GM12878 (cell line): ENCODE results near the gene SCAMP4.

Source experiments
- BHLHE40 ChIP-seq, 2 experiments: fragments of 450-650 bp in 1 of 2; IDR thresholded peaks; 2 replicates each; pipeline ENCODE4 v1.6.1; 2011 to 2017; ENCODE audit warnings: low read depth in 2 of 2, borderline replicate concordance in 1 of 2, improper control_type of control experiment in 1 of 2, low read length in 1 of 2, mild to moderate bottlenecking in 1 of 2
- EZH2 ChIP-seq: IDR thresholded peaks from 2 replicates; pipeline ENCODE4 v1.6.1; 2012; ENCODE audit warnings: low read depth, mild to moderate bottlenecking, control low read depth, inconsistent platforms, low read length, borderline replicate concordance; ENCODE audit not compliant: control insufficient read depth
- HCFC1 ChIP-seq: fragments of 150-350 bp; IDR thresholded peaks from 2 replicates; pipeline ENCODE4 v1.6.1; 2014; ENCODE audit warnings: low read length
- TAF1 ChIP-seq: IDR thresholded peaks from 2 replicates; pipeline ENCODE4 v1.6.1; 2011; ENCODE audit warnings: mild to moderate bottlenecking, low read depth, low read length, borderline replicate concordance
- USF2 ChIP-seq: IDR thresholded peaks from 2 replicates; pipeline ENCODE4 v1.6.1; 2011; ENCODE audit warnings: low read depth, low read length, improper control_type of control experiment, borderline replicate concordance
- ZSCAN29 ChIP-seq: fragments of 450-650 bp; IDR thresholded peaks from 2 replicates; pipeline ENCODE4 v1.6.1; 2017; ENCODE audit warnings: mild to moderate bottlenecking, moderate library complexity
- TF ChIP-seq, protein P1 (sequence below), 3 experiments: IDR thresholded peaks in 2 of 3; conservative IDR thresholded peaks in 1 of 3; 2 replicates each; pipeline ENCODE4 v1.5.1; 2011; ENCODE audit warnings: low read depth in 3 of 3, low read length in 3 of 3, mild to moderate bottlenecking in 3 of 3, control low read depth in 2 of 3, moderate library complexity in 2 of 3, inconsistent platforms in 1 of 3, mixed read lengths in 1 of 3; ENCODE audit not compliant: control insufficient read depth in 2 of 3, insufficient read depth in 1 of 3; ENCODE audit errors: extremely low read depth in 1 of 3

DNA sequence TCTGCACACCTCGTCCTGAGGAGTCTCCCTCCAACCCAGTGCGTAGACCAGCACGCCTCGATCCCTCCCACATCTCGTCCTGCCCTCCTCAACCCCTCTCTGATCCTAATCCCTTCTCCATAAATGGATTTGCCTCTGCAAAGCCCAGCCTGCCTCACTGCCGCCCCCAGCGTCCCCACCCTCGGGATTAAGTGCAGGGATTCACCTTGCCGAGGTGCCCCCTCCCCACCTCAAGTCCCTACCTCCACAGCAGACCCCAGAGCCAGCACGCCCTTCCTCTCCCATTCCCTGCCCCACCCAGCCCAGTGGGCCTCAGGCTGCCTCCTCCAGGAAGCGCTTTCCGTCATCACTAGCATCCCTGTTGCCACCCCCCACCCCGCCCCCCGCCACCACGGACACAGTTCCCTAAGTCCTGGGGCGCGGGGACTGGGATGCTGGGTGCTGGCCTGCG is 45.8 kb upstream of the SCAMP4 start:
- TF ChIP-seq, protein P1, sequence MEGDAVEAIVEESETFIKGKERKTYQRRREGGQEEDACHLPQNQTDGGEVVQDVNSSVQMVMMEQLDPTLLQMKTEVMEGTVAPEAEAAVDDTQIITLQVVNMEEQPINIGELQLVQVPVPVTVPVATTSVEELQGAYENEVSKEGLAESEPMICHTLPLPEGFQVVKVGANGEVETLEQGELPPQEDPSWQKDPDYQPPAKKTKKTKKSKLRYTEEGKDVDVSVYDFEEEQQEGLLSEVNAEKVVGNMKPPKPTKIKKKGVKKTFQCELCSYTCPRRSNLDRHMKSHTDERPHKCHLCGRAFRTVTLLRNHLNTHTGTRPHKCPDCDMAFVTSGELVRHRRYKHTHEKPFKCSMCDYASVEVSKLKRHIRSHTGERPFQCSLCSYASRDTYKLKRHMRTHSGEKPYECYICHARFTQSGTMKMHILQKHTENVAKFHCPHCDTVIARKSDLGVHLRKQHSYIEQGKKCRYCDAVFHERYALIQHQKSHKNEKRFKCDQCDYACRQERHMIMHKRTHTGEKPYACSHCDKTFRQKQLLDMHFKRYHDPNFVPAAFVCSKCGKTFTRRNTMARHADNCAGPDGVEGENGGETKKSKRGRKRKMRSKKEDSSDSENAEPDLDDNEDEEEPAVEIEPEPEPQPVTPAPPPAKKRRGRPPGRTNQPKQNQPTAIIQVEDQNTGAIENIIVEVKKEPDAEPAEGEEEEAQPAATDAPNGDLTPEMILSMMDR (IDR thresholded peaks at IDR 0.05 in 2 of 3, conservative IDR thresholded peaks at IDR 0.05 in 1 of 3; ENCODE audit: control insufficient read depth in 2 of 3, extremely low read depth in 1 of 3, insufficient read depth in 1 of 3, low read depth in 3 of 3, low read length in 3 of 3) = no peak
- TF ChIP-seq EZH2 (no peak), BHLHE40 (IDR thresholded peaks at IDR 0.05; ENCODE audit: borderline replicate concordance in 1 of 2, low read depth in 2 of 2, low read length in 1 of 2) (no peak), HCFC1 (no peak), ZSCAN29 (no peak), USF2 (no peak), TAF1 (no peak)
